GM18858 (cell line): ENCODE results near the gene SORBS2.

Experiments used
- ATAC-seq: cut with Tn5 transposase; IDR thresholded peaks from one replicate; pipeline ENCODE4 v1.9.1; 2021; ENCODE audit not compliant: unreplicated experiment

Gene SORBS2

DNA sequence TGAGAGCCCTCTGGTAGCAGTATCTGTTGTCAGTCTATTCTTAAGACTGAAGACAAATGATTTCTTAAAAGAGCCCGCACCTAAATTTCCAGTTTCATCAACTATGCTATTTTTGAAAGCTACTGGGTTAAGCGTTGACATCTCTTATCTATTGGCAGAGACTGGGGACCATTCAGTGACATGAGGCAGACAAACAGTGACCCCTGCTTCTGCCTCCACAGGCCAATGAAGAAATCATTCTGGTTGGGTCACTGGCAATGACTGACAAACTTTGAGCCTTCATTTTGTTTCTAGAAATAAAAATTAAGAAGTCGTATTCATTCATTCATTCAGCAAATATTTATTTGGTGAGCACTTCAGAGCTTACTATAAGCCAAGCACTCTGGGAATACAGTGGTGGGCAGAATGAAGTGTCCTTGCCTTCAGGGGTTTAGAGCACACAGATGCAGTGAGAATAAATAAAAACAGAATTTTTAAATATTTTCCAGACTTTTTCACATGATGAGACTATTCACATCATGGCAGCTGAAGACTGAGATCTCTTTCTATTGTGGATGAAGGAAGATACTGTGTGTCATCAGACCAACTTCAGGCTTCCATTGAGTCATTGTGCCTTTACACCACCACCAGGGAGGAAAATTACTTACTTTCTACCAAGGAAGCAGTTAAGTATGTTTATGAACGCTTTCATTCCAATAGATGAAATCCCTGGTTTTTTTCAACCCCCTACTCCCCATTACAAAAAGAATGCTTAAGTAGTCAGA, 36.0 kb downstream of the SORBS2 start:
- ATAC-seq, result no peak

DNA sequence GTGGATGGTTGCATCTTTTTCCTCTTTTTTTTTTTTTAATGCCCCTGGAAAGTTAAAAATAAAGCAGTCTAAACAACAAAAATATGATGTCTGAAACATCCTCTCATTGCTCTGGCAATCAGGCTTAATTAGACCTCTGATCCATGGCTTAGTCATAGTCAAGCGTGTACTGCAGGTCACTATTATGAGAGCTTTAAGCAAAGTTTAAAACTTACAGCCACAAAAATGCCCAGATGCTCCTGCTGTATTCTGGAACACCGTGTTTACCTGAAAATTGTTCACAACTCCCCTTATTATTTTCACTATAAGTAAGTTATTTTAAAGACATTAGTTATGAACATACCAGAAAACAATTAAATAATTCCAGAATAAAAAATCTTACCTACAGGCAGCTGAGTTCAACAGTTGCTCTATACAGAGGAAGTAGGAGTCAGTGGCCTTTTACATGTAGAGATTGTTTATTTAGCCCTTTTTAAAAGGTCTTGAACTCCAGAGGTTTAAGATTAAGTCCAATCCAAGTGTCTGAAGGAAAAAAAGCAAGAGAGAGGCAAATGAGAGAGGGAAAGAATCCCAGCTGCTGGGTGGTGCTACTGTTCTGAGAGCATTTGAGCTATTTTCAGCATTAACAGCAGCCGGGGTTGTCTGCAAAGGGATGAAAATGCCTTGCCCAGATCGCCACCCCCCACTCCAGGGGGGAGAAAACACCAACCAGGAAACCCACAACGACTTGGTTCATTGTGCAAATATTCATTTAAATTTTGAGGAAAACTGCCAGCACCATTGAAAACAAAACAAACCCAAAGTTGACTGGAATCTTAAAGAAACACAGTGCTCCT, 36.9 kb downstream of the SORBS2 start:
- no peak for ATAC-seq

DNA sequence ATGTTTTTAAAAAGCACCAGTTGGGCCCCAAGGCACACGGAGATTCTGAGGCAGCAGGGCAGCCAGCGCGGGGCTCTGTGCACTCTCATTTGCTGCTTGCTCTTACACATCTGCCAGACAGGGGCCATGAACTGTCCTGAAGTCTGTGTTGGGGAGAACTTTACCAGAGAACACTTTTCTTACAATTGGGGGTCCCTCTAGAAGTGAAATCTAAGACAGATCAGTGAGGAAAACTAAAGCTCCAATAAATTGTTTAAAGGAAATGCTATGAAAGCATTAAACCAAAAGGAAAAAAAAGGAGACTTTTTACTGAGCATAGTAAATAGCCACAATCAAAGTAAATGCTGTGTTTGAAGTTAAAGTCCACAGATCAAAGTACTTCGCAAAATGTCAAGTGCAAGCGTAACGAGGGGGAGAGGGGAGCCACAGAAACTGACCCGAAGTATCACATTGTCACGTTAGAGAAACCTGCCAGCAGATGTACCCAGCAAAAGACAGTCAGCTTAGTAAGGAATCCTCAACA, 37.8 kb downstream of the SORBS2 start:
- ATAC-seq, result no peak

DNA sequence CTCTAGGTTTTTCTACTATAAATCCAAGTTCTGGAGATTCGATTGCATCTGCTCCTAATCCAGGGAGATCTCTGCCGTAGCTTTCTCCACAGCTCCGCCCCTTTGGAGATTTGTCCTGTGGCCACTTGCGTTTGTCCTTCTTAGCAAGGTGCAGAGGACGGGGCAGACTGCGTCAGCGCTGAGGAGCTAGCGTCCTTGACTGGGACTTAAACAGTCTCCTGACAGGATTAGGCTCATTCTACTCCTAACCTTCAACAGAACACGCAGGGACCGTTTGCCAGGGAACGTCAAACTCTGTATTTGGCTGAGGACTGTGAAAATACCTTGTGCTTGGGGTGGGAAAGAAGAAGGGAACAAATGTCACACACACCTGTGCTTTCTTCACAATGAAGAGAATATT, 38.6 kb downstream of the SORBS2 start:
- ATAC-seq, result no peak

DNA sequence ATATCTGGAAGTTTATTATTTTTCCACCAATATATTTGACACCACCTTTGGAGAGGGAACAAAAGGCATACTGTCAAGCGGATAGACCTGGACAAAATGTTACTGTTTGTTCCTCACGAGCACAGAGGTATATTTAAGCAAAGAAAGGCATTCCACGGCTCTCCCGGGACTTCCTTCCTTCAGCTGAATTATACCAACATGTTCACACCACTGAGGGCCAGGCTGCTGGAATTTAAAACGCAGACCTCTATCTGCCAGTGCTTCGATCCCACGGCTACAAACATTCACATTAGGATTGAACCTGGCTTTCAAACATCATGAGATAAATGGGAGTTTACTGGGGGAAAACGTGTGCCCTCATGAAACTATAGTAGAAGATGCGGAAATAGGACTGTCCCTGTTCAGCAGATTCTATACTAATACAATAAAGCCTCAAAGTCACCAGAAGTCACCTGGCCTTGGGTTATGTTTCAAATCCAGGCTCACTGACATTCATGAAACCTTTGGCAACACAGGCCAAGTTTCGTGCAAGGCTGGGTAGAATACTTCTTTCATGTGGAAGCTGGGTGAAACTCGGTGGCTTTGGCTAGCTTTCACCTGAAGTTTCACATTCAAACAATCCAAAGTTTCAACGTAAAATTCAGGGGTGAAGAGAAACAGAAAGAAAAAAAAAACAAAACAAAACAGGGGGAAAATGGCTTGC, 39.5 kb downstream of the SORBS2 start:
- no peak for ATAC-seq

DNA sequence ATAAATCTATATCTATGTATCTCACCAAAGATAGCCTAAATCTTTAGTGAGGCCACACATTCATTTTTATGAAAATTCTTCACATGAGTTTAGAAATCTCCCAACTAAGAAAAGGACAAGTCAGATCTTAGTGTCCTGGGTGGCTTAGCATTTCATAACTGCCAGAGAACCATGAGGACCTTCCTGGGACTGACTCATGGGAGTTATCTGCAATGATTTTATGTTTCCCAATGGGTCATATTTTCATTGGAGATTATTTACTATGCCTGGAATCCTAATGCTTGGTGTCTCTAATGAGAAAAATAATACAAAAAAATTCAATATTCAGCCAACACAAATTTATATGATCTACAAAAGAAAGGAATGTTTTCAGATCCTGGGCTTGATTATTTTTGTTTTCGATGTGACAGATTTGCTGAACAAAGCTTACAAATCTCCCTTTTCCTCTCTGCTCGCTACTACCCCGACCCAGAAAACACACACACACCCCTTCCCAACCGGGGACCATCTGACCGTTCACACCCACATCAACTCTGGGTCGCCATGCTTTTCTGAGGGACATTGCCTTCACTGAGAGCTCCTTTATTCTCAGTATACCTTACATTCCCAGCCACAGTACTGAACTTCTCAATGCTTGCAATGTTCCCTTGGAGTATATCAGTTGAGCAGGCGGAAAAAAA, 40.1 kb downstream of the SORBS2 start:
- no peak for ATAC-seq

- no peak for ATAC-seq
Measured at GRCh38 chr4:185767528-185767927, 44.5 kb downstream of the SORBS2 start.

DNA sequence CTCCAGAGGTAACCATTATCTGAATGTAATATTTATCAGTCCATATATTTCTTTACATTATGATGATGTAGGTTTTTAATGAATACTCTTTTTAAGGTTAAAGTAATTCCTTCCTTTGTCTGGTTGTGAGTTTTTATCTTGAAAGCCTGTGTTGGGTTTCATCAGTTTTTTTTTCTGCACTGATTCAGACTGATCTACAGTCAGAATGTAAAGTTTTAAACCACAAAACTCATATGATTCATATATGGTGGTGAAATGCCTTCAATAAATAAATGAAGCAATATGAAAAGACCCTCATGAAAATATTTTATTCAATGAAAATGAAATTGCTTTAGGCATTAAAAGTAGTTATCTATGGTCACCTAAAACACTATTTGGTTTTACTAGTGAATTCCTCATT, 47.1 kb downstream of the SORBS2 start:
- no peak for ATAC-seq

DNA sequence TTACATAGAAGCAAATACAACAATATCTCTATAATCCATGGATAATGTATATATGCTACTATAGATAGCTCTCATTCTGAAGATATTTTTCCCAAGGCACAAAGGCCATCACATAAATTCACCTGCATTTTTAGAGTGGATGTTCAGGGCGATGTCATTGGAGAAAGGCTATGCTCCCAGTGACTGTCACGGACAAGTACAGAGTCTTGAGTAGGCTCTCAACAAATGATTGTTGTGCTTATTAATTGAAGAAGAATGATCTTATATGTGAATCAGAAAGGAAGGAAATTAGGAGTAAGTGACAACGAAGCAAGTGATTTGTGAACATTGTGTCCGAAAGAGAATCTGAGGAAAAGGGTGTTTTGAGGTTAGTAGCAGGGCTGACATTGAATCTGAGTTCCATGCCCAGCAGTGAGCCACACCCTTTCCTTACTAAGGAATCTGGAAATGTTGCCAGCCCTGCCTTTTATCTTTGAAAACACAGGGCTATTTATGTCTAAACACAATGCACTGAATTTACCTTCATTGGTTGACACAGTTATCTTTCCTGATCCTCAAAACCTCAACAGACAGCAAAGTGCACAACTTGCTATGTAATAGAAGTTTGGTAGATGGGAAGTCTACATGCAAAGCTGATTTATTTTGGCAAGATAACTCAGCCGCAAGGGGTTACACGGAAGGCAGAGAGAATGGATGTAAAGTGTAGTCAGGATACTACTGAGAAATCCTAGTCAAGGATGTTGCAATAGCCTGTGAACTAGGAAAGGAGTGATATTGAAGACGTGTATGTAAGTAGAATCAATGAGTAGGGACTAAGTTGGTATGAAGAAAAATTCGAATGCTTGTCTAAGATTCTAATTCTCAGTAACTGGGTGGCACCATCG, 50.4 kb downstream of the SORBS2 start:
- no peak for ATAC-seq

DNA sequence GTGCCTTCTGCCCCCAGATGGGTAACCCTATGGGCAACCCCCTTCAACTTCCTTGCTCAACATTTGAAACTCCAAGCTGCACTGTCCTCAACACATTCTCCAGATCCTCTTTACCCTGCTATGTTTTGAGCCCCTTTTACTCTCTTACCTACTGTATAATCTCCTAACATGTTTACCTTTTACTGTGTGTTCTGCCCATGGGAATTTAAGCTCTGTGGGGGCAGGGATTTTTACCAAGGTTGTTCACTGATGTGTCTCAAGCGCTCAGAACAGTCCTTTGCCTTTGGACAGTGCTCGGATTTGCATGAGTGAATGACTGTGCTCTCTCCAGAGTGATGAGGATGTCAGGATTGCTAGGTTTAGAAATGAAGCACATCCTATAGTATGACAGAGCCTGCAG, 53.2 kb downstream of the SORBS2 start:
- ATAC-seq, result no peak

DNA sequence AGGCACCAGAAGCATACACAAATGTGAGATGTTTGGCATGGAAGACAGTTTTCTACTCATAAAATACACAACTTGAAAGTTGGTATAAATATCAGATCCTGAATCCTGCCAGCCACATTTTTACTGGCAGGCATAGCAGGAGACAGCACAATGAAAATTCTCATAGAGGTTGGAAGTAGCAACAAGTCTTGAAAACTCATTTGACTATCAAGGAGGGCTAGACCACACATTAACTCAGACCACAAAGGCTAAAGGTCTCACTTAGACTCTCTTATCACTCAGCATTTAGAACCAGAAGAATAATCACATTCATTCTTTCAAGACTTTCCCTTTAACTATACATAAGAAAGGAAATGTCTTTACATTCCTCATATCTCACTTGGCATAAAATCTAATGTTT, 56.5 kb downstream of the SORBS2 start:
- ATAC-seq, result no peak

GRCh38 chr4:185754961-185755360, 57.0 kb downstream of the SORBS2 start:
- ATAC-seq, result no peak

DNA sequence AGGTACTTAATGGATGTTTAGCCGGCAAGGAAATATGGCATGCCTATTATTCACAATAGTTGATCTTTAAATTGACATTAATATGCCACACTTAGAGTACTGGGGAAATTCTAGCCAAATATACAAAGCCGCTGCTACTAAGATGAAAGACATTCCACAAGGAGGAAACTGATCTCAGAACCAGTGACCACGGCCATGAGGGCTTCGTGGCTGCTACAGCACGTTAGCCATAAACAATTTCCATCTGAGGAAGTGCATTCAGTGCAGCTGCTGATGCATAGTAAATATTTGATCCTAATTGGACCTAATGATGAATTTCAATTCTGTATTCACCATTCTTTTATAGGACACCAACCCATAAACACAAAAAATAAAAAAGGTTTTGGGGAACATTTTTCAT, 59.1 kb downstream of the SORBS2 start:
- no peak for ATAC-seq

- no peak for ATAC-seq
Measured at GRCh38 chr4:185749858-185750257, 62.1 kb downstream of the SORBS2 start.

DNA sequence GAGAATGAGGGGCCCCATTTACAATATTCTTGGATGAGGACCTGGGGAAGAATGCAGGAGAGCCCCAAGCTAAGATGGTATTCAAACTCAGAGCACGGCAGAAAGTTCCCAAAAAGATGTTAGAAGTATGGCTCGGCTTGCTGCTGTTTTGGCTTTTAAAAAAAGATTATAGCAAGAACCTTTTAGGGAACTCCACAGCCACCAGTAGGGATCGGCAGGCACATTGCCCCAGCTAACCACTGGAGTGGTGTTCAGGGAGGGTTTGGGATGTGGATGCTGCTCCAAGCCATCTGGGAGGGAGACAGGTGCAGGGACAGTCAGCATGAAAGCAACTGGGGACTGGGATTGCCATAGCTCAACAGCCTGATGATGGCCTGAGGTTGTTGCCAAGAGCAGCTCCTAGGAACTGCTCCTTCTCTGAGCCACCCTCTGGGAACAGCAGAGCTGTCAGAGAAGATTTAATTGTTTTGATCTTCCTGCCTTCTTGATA, 63.0 kb downstream of the SORBS2 start:
- no peak for ATAC-seq

- no peak for ATAC-seq
Measured at GRCh38 chr4:185745891-185746290, 66.1 kb downstream of the SORBS2 start.

DNA sequence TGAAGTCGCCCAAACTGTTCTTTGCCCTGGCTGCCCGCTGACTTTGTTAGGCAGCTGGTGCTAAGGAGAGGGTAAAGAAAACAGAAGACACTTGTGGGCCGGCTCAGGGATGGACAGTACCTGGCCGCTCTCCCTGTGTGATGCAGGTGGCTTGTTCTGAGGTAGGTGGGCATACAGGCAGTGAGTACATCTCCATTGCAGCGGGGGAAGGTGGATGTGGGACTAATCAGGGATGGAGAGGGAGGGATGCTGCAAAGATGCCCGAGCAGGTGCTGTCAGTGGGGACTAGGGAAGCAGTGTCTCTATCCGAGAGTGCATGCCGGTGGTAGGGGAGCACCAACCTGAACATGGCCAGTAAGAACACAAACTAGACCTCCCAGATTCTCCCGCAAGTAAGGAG, 67.0 kb downstream of the SORBS2 start:
- ATAC-seq, result no peak

- ATAC-seq, result no peak
Measured at GRCh38 chr4:185744488-185744862, 67.5 kb downstream of the SORBS2 start.

DNA sequence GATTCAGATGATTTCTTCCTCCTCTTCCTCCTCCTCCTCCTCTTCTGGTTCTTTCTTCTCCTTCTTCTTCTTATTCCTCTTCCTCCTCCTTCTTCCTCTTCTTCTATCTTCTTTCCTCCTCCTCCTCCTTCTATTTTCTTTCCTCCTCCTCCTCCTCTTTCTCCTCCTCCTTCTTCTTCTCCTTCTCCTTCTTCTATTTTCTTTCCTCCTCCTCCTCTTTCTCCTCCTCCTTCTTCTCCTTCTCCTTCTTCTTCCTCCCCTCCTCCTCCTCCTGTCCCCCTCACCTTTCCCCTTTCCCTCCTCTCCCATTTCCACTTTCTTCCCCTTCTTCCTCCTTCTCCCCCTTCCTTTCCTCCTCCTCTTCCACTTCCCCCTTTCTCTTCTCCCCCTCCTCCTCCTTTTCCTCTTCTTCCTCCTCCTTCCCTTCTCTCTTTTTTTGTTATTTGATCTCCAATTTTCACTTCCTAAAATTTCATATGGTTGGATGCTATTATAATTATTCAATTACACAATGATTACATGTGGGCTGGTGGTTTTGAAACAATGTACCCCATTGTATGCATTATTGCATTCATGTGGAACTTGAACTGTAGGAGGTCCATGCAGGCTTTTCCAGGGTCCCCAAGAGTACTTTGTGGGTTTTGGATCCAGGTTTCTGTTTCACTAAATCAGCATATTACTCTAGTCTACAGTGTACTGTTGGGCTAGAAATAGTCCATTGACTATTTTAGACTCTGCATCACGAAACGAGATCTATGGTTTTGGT, 68.1 kb downstream of the SORBS2 start:
- ATAC-seq, result no peak
